Measurements from ENCODE around the gene PTAFR.
A peak's percentile ranks its signal among the peaks of the same experiment; 100 is the strongest.

The PTAFR gene

GRCh38 chr1:28176492-28177470 lies at the start of gene PTAFR:
TSS of gene PTAFR (minus strand) at chr1:28176690. CDS start at chr1:28151021, 25,669 bp downstream.
- POLR2A ChIA-PET = no interaction called here
- TF ChIP-seq CTCF (IDR thresholded peaks at IDR 0.05; ENCODE audit: control extremely low read depth, extremely low read depth, low read depth, missing control alignments) = no peak
- CTCF ChIA-PET = interaction anchor here (0.8 to 2.0 kb wide), 4 partner anchors 9 to 84 kb away, joined by 3 to 6 read pairs (median 3); no protein-coding TSS in a partner anchor

GRCh38 chr1:28213315-28213714 lies 36.8 kb upstream of the PTAFR start:
- TF ChIP-seq CTCF (IDR thresholded peaks at IDR 0.05; ENCODE audit: control extremely low read depth, extremely low read depth, low read depth, missing control alignments) = no peak
- ChIA-PET CTCF (interaction anchor here (0.7 to 11.4 kb wide), 6 partner anchors 12 to 356 kb away, joined by 3 to 247 read pairs (median 3); partner anchors contain the start of gene EYA3), POLR2A (interaction anchor here (0.7 kb wide), 1 partner anchor 52 kb away, joined by 3 read pairs; no protein-coding TSS in a partner anchor)

More at GRCh38 chr1:28176492-28177470, at the start of gene PTAFR:
- DNase-seq (ENCODE audit: extremely low spot score) = peak; percentile 63

GRCh38 chr1:28209700-28210099 lies 33.2 kb upstream of the PTAFR start:
- DNase-seq (ENCODE audit: extremely low spot score) = no peak
- no peak for TF ChIP-seq CTCF (IDR thresholded peaks at IDR 0.05; ENCODE audit: control extremely low read depth, extremely low read depth, low read depth, missing control alignments)
- POLR2A ChIA-PET = interaction anchor here (2.1 kb wide), 1 partner anchor 118 kb away, joined by 5 read pairs; no protein-coding TSS in a partner anchor
- CTCF ChIA-PET = interaction anchor here (0.7 to 11.4 kb wide), 38 partner anchors 8 to 667 kb away, joined by 3 to 247 read pairs (median 6); partner anchors contain the start of genes EYA3 and XKR8

More at GRCh38 chr1:28213315-28213714, 36.8 kb upstream of the PTAFR start:
- DNase-seq (ENCODE audit: extremely low spot score) = no peak

GRCh38 chr1:28208818-28209441 lies 32.4 kb upstream of the PTAFR start:
- peak; percentile 74 for TF ChIP-seq CTCF (IDR thresholded peaks at IDR 0.05; ENCODE audit: control extremely low read depth, extremely low read depth, low read depth, missing control alignments)
- peak; percentile 63 for DNase-seq (ENCODE audit: extremely low spot score)
- POLR2A ChIA-PET = interaction anchor here (2.1 kb wide), 1 partner anchor 117 kb away, joined by 5 read pairs; no protein-coding TSS in a partner anchor
- CTCF ChIA-PET = interaction anchor here (0.7 to 11.4 kb wide), 44 partner anchors 9 to 668 kb away, joined by 3 to 247 read pairs (median 4); partner anchors contain the start of genes EYA3, PPP1R8 and XKR8

GRCh38 chr1:28205243-28205642 lies 28.8 kb upstream of the PTAFR start:
- POLR2A ChIA-PET = interaction anchor here (0.6 kb wide), 1 partner anchor 438 kb away, joined by 4 read pairs; no protein-coding TSS in a partner anchor
- DNase-seq (ENCODE audit: extremely low spot score) = no peak
- CTCF ChIA-PET = interaction anchor here (0.8 to 11.4 kb wide), 4 partner anchors 9 to 265 kb away, joined by 3 to 247 read pairs (median 6); partner anchors contain the start of gene EYA3
- no peak for TF ChIP-seq CTCF (IDR thresholded peaks at IDR 0.05; ENCODE audit: control extremely low read depth, extremely low read depth, low read depth, missing control alignments)
